K562 (cell line): ENCODE measurements around the gene SRSF9. TPM values are rescaled to one million over a fixed set of nuclear protein-coding genes. Genes with fewer than 3 reads are reported as not detected.

ENCODE experiments used
- CBFA2T2 ChIP-seq: fragments of 450-650 bp; conservative IDR thresholded peaks from 2 replicates; pipeline ENCODE4 v1.6.1; 2017; ENCODE audit warnings: mild to moderate bottlenecking
- CEBPG ChIP-seq, 3 experiments: fragments of 200-800 bp in 1 of 3; sonication (Bioruptor generic) in 1 of 3; sonication (generic) in 1 of 3; formaldehyde crosslinking in 1 of 3; IDR thresholded peaks in 2 of 3; conservative IDR thresholded peaks in 1 of 3; 2 replicates each; pipeline versions ENCODE4 v1.6.1 to v1.8.0; 2016 to 2022; ENCODE audit warnings: missing compliant biosample characterization in 2 of 3, missing genetic modification characterization in 2 of 3, mild to moderate bottlenecking in 1 of 3, missing genetic modification reagents in 1 of 3
- DIDO1 ChIP-seq: fragments of 450-650 bp; IDR thresholded peaks from 2 replicates; pipeline ENCODE4 v1.6.1; 2016; ENCODE audit warnings: low read depth, missing biosample characterization, missing genetic modification characterization
- MAZ ChIP-seq, 2 experiments: fragments of 450-650 bp in 1 of 2; sonication (generic) in 1 of 2; formaldehyde crosslinking; IDR thresholded peaks in 1 of 2; conservative IDR thresholded peaks in 1 of 2; 2 replicates each; pipeline versions ENCODE4 v1.4.0 to v1.5.0; 2020; ENCODE audit warnings: mild to moderate bottlenecking in 1 of 2, missing genetic modification reagents in 1 of 2
- MCM7 ChIP-seq, 2 experiments: fragments of 450-650 bp; IDR thresholded peaks; 2 replicates each; pipeline ENCODE4 v1.6.1; 2016 to 2018
- PPARD ChIP-seq: fragments of 250-450 bp; sonication (Bioruptor Pico); IDR thresholded peaks from 2 replicates; pipeline ENCODE4 v1.8.0; 2022; ENCODE audit warnings: inconsistent platforms, mild to moderate bottlenecking, moderate library complexity
- SIX5 ChIP-seq, 2 experiments: IDR thresholded peaks; 2 replicates each; pipeline ENCODE4 v1.6.1; 2011; ENCODE audit warnings: low read length in 2 of 2, borderline replicate concordance in 1 of 2, low read depth in 1 of 2, mild to moderate bottlenecking in 1 of 2, moderate library complexity in 1 of 2; ENCODE audit not compliant: insufficient read depth in 1 of 2
- SMARCA5 ChIP-seq: fragments of 450-650 bp; IDR thresholded peaks from 2 replicates; pipeline ENCODE4 v1.6.1; 2016
- STAG1 ChIP-seq: sonication (generic); formaldehyde crosslinking; IDR thresholded peaks from 2 replicates; pipeline ENCODE4 v1.5.0; 2020; ENCODE audit warnings: missing genetic modification reagents, borderline replicate concordance
- WHSC1 ChIP-seq: IDR thresholded peaks from one replicate; pipeline ENCODE4 v1.6.1; 2012; ENCODE audit warnings: low read length, control low read depth, inconsistent platforms
- ZFP36 ChIP-seq: fragments of 150-350 bp; IDR thresholded peaks from 2 replicates; pipeline ENCODE4 v1.6.1; 2018; ENCODE audit warnings: low read length, low read depth; ENCODE audit not compliant: partially characterized antibody
- ZNF212 ChIP-seq: fragments of 450-650 bp; formaldehyde crosslinking; IDR thresholded peaks from 2 replicates; pipeline ENCODE4 v1.4.0; 2020; ENCODE audit warnings: mild to moderate bottlenecking
- ZNF282 ChIP-seq: sonication (generic); formaldehyde crosslinking; IDR thresholded peaks from 2 replicates; pipeline ENCODE4 v1.8.1; 2023; ENCODE audit warnings: missing genetic modification reagents
- ZNF311 ChIP-seq: fragments of 250-450 bp; sonication (Bioruptor Pico); IDR thresholded peaks from 2 replicates; pipeline ENCODE4 v1.4.0; 2020; ENCODE audit warnings: mild to moderate bottlenecking, moderate library complexity
- polyA plus RNA-seq, 8 experiments: library from polyadenylated mRNA; depleted of rRNA in 4 of 8; stranded (reverse) in 5 of 8; unstranded in 3 of 8; fragments of >200 nt; fragmentation: Nextera tagmentation in 2 of 8; fragmentation: Illumina TruSeq in 1 of 8; extraction: Ambion mirVana in 2 of 8; extraction: Trizol in 1 of 8; gene quantifications; 2 replicates each; pipeline versions ENCODE4 v1.2.1 to v1.2.3, GENCODE V29; 2011 to 2014; ENCODE audit warnings: inconsistent platforms in 1 of 8, missing spikeins in 1 of 8
- total RNA-seq, 7 experiments: library from RNA; depleted of rRNA in 6 of 7; stranded (reverse); fragments of >200 nt in 6 of 7; fragmentation: Illumina TruSeq in 2 of 7; extraction: Trizol in 2 of 7; gene quantifications; 2 replicates each; pipeline versions ENCODE4 v1.2.1 to v1.2.3, GENCODE V29; 2011 to 2021; ENCODE audit warnings: low replicate concordance in 1 of 7
- TF ChIP-seq, protein P1 (sequence below), 2 experiments: fragments of 450-650 bp; IDR thresholded peaks; 2 replicates each; pipeline ENCODE4 v1.6.1; 2018; ENCODE audit warnings: mild to moderate bottlenecking in 2 of 2, low read depth in 1 of 2; ENCODE audit not compliant: partially characterized antibody in 2 of 2
- TF ChIP-seq, protein P2 (sequence below): IDR thresholded peaks from 2 replicates; pipeline ENCODE4 v1.6.1; 2011; ENCODE audit warnings: borderline replicate concordance, low read depth, mild to moderate bottlenecking, moderate library complexity, low read length; ENCODE audit not compliant: insufficient read depth, poor library complexity, severe bottlenecking
- TF ChIP-seq, protein P3 (sequence below): fragments of 250-450 bp; sonication (Bioruptor Pico); IDR thresholded peaks from 2 replicates; pipeline ENCODE4 v1.8.0; 2022; ENCODE audit warnings: inconsistent platforms, mild to moderate bottlenecking, moderate library complexity, borderline replicate concordance
- TF ChIP-seq, protein P4 (sequence below): fragments of 200-800 bp; sonication (Bioruptor generic); IDR thresholded peaks from 2 replicates; pipeline ENCODE4 v1.6.1; 2017; ENCODE audit warnings: missing genetic modification characterization, missing compliant biosample characterization

Gene SRSF9
- total and polyA plus RNA-seq, 9 of the 15 experiments (the other 6 are each of a cell fraction or from before 2014, with no cell fraction given): 40.3 to 291 (median 230) TPM

DNA sequence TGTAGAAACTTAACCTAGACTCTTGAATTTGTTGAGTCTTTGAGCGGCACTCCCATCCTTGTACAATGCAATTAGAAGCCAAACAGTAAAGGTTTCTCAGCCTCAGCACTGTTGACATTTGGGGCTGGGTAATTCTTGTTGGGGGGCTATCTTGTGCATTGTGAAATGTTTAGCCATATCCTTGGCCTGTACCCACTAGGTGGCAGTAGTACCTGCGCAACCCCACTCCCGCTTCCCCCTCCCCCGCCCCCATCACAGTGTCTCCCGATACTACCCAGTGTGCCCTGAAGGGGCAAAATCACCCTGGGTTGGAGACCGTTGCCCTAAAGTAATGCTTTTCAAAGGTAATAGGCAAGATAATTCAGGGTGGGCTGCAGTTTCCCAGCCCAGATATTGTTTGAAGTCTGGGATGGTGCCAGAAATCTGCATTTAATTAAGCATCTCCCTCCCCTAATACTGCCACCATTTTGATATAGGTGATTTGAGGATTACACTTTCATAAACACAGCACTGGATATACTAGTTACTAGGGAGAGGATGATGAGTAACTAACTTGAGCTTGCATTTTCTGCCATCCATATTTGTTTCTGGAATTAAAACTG lies 29.8 kb downstream of the SRSF9 start (continued):
- TF ChIP-seq, protein P1, sequence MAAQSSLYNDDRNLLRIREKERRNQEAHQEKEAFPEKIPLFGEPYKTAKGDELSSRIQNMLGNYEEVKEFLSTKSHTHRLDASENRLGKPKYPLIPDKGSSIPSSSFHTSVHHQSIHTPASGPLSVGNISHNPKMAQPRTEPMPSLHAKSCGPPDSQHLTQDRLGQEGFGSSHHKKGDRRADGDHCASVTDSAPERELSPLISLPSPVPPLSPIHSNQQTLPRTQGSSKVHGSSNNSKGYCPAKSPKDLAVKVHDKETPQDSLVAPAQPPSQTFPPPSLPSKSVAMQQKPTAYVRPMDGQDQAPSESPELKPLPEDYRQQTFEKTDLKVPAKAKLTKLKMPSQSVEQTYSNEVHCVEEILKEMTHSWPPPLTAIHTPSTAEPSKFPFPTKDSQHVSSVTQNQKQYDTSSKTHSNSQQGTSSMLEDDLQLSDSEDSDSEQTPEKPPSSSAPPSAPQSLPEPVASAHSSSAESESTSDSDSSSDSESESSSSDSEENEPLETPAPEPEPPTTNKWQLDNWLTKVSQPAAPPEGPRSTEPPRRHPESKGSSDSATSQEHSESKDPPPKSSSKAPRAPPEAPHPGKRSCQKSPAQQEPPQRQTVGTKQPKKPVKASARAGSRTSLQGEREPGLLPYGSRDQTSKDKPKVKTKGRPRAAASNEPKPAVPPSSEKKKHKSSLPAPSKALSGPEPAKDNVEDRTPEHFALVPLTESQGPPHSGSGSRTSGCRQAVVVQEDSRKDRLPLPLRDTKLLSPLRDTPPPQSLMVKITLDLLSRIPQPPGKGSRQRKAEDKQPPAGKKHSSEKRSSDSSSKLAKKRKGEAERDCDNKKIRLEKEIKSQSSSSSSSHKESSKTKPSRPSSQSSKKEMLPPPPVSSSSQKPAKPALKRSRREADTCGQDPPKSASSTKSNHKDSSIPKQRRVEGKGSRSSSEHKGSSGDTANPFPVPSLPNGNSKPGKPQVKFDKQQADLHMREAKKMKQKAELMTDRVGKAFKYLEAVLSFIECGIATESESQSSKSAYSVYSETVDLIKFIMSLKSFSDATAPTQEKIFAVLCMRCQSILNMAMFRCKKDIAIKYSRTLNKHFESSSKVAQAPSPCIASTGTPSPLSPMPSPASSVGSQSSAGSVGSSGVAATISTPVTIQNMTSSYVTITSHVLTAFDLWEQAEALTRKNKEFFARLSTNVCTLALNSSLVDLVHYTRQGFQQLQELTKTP (IDR thresholded peaks at IDR 0.05; ENCODE audit: low read depth in 1 of 2, partially characterized antibody in 2 of 2): no peak
- no peak for TF ChIP-seq WHSC1
- no peak for TF ChIP-seq SIX5 (IDR thresholded peaks at IDR 0.05; ENCODE audit: borderline replicate concordance in 1 of 2, insufficient read depth in 1 of 2, low read depth in 1 of 2, low read length in 2 of 2)
- no peak for TF ChIP-seq DIDO1 (tag)
- TF ChIP-seq, protein P2, sequence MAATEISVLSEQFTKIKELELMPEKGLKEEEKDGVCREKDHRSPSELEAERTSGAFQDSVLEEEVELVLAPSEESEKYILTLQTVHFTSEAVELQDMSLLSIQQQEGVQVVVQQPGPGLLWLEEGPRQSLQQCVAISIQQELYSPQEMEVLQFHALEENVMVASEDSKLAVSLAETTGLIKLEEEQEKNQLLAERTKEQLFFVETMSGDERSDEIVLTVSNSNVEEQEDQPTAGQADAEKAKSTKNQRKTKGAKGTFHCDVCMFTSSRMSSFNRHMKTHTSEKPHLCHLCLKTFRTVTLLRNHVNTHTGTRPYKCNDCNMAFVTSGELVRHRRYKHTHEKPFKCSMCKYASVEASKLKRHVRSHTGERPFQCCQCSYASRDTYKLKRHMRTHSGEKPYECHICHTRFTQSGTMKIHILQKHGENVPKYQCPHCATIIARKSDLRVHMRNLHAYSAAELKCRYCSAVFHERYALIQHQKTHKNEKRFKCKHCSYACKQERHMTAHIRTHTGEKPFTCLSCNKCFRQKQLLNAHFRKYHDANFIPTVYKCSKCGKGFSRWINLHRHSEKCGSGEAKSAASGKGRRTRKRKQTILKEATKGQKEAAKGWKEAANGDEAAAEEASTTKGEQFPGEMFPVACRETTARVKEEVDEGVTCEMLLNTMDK: peak; percentile 56
- TF ChIP-seq, protein P3, sequence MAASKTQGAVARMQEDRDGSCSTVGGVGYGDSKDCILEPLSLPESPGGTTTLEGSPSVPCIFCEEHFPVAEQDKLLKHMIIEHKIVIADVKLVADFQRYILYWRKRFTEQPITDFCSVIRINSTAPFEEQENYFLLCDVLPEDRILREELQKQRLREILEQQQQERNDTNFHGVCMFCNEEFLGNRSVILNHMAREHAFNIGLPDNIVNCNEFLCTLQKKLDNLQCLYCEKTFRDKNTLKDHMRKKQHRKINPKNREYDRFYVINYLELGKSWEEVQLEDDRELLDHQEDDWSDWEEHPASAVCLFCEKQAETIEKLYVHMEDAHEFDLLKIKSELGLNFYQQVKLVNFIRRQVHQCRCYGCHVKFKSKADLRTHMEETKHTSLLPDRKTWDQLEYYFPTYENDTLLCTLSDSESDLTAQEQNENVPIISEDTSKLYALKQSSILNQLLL (CRISPR knock-in tag): no peak
- no peak for TF ChIP-seq STAG1 (CRISPR knock-in tag)
- TF ChIP-seq ZNF212 (CRISPR knock-in tag): no peak
- TF ChIP-seq ZFP36: no peak
- no peak for TF ChIP-seq ZNF282 (CRISPR knock-in tag)
- TF ChIP-seq SMARCA5: no peak
- no peak for TF ChIP-seq MCM7 (IDR thresholded peaks at IDR 0.05)
- TF ChIP-seq MAZ (CRISPR knock-in tag; conservative IDR thresholded peaks at IDR 0.05 in 1 of 2, IDR thresholded peaks at IDR 0.05 in 1 of 2): peak in 1 of 2 experiments; percentile 78; a peak in 2 of 4 replicates
- no peak for TF ChIP-seq ZNF311
- TF ChIP-seq, protein P4, sequence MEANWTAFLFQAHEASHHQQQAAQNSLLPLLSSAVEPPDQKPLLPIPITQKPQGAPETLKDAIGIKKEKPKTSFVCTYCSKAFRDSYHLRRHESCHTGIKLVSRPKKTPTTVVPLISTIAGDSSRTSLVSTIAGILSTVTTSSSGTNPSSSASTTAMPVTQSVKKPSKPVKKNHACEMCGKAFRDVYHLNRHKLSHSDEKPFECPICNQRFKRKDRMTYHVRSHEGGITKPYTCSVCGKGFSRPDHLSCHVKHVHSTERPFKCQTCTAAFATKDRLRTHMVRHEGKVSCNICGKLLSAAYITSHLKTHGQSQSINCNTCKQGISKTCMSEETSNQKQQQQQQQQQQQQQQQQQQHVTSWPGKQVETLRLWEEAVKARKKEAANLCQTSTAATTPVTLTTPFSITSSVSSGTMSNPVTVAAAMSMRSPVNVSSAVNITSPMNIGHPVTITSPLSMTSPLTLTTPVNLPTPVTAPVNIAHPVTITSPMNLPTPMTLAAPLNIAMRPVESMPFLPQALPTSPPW (CRISPR knock-in tag): peak; percentile 80
- TF ChIP-seq CEBPG (CRISPR knock-in tag; IDR thresholded peaks at IDR 0.05): peak; percentile 55
- TF ChIP-seq CEBPG (tag; conservative IDR thresholded peaks at IDR 0.05 in 1 of 2, IDR thresholded peaks at IDR 0.05 in 1 of 2): peak; percentile 68 to 80; a peak in 3 of 4 replicates
- no peak for TF ChIP-seq PPARD (CRISPR knock-in tag)
- TF ChIP-seq CBFA2T2: no peak
